ENCODE results near the gene GDPD1. TPM values are rescaled to one million over a fixed set of nuclear protein-coding genes. Genes with fewer than 3 reads are reported as not detected.

GDPD1 gene
- total and polyA plus RNA-seq, 9 of the 15 experiments (the other 6 are each of a cell fraction or from before 2014, with no cell fraction given), result 5.7 to 15.2 (median 9.3) TPM

DNA sequence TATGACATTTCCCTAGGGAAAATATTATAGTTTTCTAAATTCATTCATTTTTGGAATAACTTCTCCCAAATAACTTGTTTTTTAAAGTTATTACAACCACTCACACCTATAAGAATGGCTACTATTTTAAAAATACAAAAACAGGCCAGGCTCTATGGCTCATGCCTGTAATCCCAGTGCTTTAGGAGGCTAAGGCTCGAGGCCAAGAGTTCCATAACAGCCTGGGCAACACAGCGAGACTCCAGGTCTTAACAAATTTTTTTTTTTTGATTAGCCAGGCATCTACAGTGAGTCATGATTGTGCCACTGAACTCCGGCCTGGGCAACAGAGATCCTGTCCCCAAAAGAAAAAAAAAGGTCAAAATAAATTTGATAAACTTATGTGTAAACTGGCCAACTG lies 67.6 kb downstream of the GDPD1 start:
- no peak overlapping the region for H3K4me2 ChIP-seq (ENCODE audit: insufficient read depth, low read length)
- H3K9ac ChIP-seq (ENCODE audit: insufficient read depth in 1 of 2, low read depth in 2 of 2, low read length in 2 of 2), result no peak overlapping the region
- no peak overlapping the region for H2AFZ ChIP-seq (ENCODE audit: low read depth, low read length)
- H3K4me1 ChIP-seq (replicated peaks in 1 of 2; ENCODE audit: control insufficient read depth in 2 of 2, insufficient read depth in 2 of 2, low read length in 2 of 2), result peaks cover 28 to 29% of the 10 kb centered on the region in 2 experiments
- H3K27me3 ChIP-seq (ENCODE audit: control insufficient read depth in 2 of 2, insufficient read depth in 2 of 2, low read length in 2 of 2), result no peaks in the 10 kb centered on the region
- no peak overlapping the region for H3K4me3 ChIP-seq
- ChIA-PET POLR2A (no interaction called here), CTCF (ENCODE audit: low intra/inter-chr PET ratio) (no interaction called here)
- BruUV-seq (replicated peaks), result no TSS peak
- WGBS (ENCODE audit: insufficient coverage, low coverage, missing lambda C conversion rate), result 92% methylated on average over 3 of the region's 3 CpGs
- FAIRE-seq (no peak), DNase-seq (ENCODE audit: extremely low read depth in 1 of 4, low spot score in 3 of 4) (no peak), ATAC-seq (no peak)
- no peaks in the 10 kb centered on the region for H3K9me1 ChIP-seq (ENCODE audit: control insufficient read depth, insufficient read depth, low read length)
- no peaks in the 10 kb centered on the region for H3K79me2 ChIP-seq (ENCODE audit: control insufficient read depth, insufficient read depth, low read length)
- H3K27ac ChIP-seq (ENCODE audit: extremely low read depth, low read depth, low read length), result no peak overlapping the region; the same call in 2 of the 3 replicates
- TF ChIP-seq TCF7L2 (IDR thresholded peaks at IDR 0.05; ENCODE audit: low read depth, low read length), result no peak
- no peak for TF ChIP-seq COPS2 (conservative IDR thresholded peaks at IDR 0.05)
- no peak for TF ChIP-seq ZNF24 (IDR thresholded peaks at IDR 0.05)
- no peak for TF ChIP-seq POU5F1 (IDR thresholded peaks at IDR 0.05; ENCODE audit: borderline replicate concordance, low read depth, low read length, partially characterized antibody)
- no peak for TF ChIP-seq ZNF140 (CRISPR knock-in tag; IDR thresholded peaks at IDR 0.05)
- no peak for TF ChIP-seq MAZ (CRISPR knock-in tag; conservative IDR thresholded peaks at IDR 0.05 in 1 of 2, IDR thresholded peaks at IDR 0.05 in 1 of 2)
- no peak for TF ChIP-seq HDGF (IDR thresholded peaks at IDR 0.05)
- TF ChIP-seq SRSF3 (IDR thresholded peaks at IDR 0.05; ENCODE audit: insufficient read depth, low read length), result no peak
- no peak for TF ChIP-seq ZNF830 (CRISPR knock-in tag; IDR thresholded peaks at IDR 0.05)
- TF ChIP-seq CSDE1 (IDR thresholded peaks at IDR 0.05), result no peak
- no peak for TF ChIP-seq EHMT2 (IDR thresholded peaks at IDR 0.05)
- no peak for TF ChIP-seq ESRRA (IDR thresholded peaks at IDR 0.05; ENCODE audit: borderline replicate concordance, low read depth)
- TF ChIP-seq ATF1 (CRISPR knock-in tag; IDR thresholded peaks at IDR 0.05), result no peak
- no peak for TF ChIP-seq ATF1 (tag; IDR thresholded peaks at IDR 0.05)
- no peak for TF ChIP-seq CREB1 (IDR thresholded peaks at IDR 0.05)
- TF ChIP-seq CREB1 (CRISPR knock-in tag; IDR thresholded peaks at IDR 0.05), result no peak
- TF ChIP-seq HDAC8 (tag; IDR thresholded peaks at IDR 0.05), result no peak
- TF ChIP-seq ZNF354B (CRISPR knock-in tag; IDR thresholded peaks at IDR 0.05), result no peak
- TF ChIP-seq GATAD2B (IDR thresholded peaks at IDR 0.05; ENCODE audit: borderline replicate concordance), result no peak
- TF ChIP-seq ZNF197 (CRISPR knock-in tag; IDR thresholded peaks at IDR 0.05; ENCODE audit: low read depth), result no peak
- TF ChIP-seq, protein P1, sequence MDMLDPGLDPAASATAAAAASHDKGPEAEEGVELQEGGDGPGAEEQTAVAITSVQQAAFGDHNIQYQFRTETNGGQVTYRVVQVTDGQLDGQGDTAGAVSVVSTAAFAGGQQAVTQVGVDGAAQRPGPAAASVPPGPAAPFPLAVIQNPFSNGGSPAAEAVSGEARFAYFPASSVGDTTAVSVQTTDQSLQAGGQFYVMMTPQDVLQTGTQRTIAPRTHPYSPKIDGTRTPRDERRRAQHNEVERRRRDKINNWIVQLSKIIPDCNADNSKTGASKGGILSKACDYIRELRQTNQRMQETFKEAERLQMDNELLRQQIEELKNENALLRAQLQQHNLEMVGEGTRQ (CRISPR knock-in tag; IDR thresholded peaks at IDR 0.05), result no peak
- no peak for TF ChIP-seq HMG20B (CRISPR knock-in tag; IDR thresholded peaks at IDR 0.05)
- in situ Hi-C loops (cut with MboI), result no loop called here
- intact Hi-C loops (cut with micrococcal nuclease), result no loop called here
- H3K9me3 ChIP-seq (replicated peaks; ENCODE audit: control insufficient read depth, insufficient read depth, low read depth, low read length), result no peaks in the 10 kb centered on the region
- H4K20me1 ChIP-seq (replicated peaks; ENCODE audit: control insufficient read depth, insufficient read depth, low read length), result no peaks in the 10 kb centered on the region
- no peaks in the 10 kb centered on the region for H3K36me3 ChIP-seq (ENCODE audit: control insufficient read depth, insufficient read depth, low read length)

Data from K562 (cell line).